ENCODE results near the gene TAF11L5. TPM values are rescaled to one million over a fixed set of nuclear protein-coding genes. Genes with fewer than 3 reads are reported as not detected.

Gene TAF11L5
- total and polyA plus RNA-seq, 2 of the 8 experiments (the other 6 are each of a cell fraction or from before 2014, with no cell fraction given) = not detected

- TF ChIP-seq CHD7 (IDR thresholded peaks at IDR 0.05; ENCODE audit: insufficient replicate concordance, low read length) (no peak), SP4 (IDR thresholded peaks at IDR 0.05; ENCODE audit: low read length) (no peak), YY1 (IDR thresholded peaks at IDR 0.05; ENCODE audit: low read depth, low read length) (no peak), ATF3 (IDR thresholded peaks at IDR 0.05; ENCODE audit: insufficient read depth, low read depth, low read length) (no peak), BCL11A (IDR thresholded peaks at IDR 0.05; ENCODE audit: low read depth in 2 of 2, low read length in 2 of 2) (no peak), POLR2AphosphoS5 (IDR thresholded peaks at IDR 0.05; ENCODE audit: low read depth, low read length) (no peak), CBX8 (IDR thresholded peaks at IDR 0.05; ENCODE audit: borderline replicate concordance, low read depth, low read length) (no peak), FOSL1 (IDR thresholded peaks at IDR 0.05; ENCODE audit: insufficient read depth, low read depth, low read length) (no peak), RAD21 (IDR thresholded peaks at IDR 0.05 in 1 of 2, conservative IDR thresholded peaks at IDR 0.05 in 1 of 2; ENCODE audit: low read depth in 2 of 2, low read length in 2 of 2) (no peak), TAF7 (optimal IDR thresholded peaks at IDR 0.05; ENCODE audit: borderline replicate concordance, low read depth, low read length) (no peak)
Observed at GRCh38 chr5:17477573-17478265, 47.3 kb upstream of the TAF11L5 start (continued).

Data from H1 (cell line).